Smooth muscle cell (in vitro differentiated cells): ENCODE measurements around the gene CARD10. TPM values are rescaled to one million over a fixed set of nuclear protein-coding genes. Genes with fewer than 3 reads are reported as not detected.

Experiments used
- DNase-seq: peaks from one replicate; lab custom pipeline; 2025; ENCODE audit not compliant: unreplicated experiment; lab: John Stamatoyannopoulos, UW
- H2AFZ ChIP-seq: fragments of 200-600 bp; sonication (generic); 2 replicates; pipeline ENCODE4 v1.6.0; 2016; ENCODE audit warnings: antibody characterized with exemption, low read depth, mild to moderate bottlenecking
- H3F3A ChIP-seq: fragments of 200-600 bp; sonication (generic); 2 replicates; pipeline ENCODE4 v1.6.0; 2017; ENCODE audit warnings: antibody characterized with exemption, low read depth
- H3K27ac ChIP-seq: fragments of 200-600 bp; sonication (generic); 2 replicates; pipeline ENCODE4 v1.5.1; 2016; ENCODE audit warnings: low read depth, mild to moderate bottlenecking
- H3K27me3 ChIP-seq: fragments of 200-600 bp; sonication (generic); 2 replicates; pipeline ENCODE4 v1.6.1; 2016; ENCODE audit warnings: low read depth, mild to moderate bottlenecking
- H3K36me3 ChIP-seq: fragments of 200-600 bp; sonication (generic); 2 replicates; pipeline ENCODE4 v1.5.1; 2016; ENCODE audit warnings: low read depth
- H3K4me1 ChIP-seq: fragments of 200-600 bp; sonication (generic); 2 replicates; pipeline ENCODE4 v1.5.1; 2016; ENCODE audit warnings: low read depth
- H3K4me2 ChIP-seq: fragments of 200-600 bp; sonication (generic); 2 replicates; pipeline ENCODE4 v1.6.0; 2016; ENCODE audit warnings: mild to moderate bottlenecking
- H3K4me3 ChIP-seq: fragments of 200-600 bp; sonication (generic); 2 replicates; pipeline ENCODE4 v1.5.1; 2016; ENCODE audit warnings: mild to moderate bottlenecking
- H3K79me2 ChIP-seq: fragments of 200-600 bp; sonication (generic); 2 replicates; pipeline ENCODE4 v1.6.0; 2016; ENCODE audit warnings: low read depth, mild to moderate bottlenecking
- H3K9ac ChIP-seq: fragments of 200-600 bp; sonication (generic); 2 replicates; pipeline ENCODE4 v1.6.0; 2016; ENCODE audit warnings: low read depth
- H3K9me3 ChIP-seq: fragments of 200-600 bp; sonication (generic); replicated peaks from 2 replicates; pipeline ENCODE4 v1.5.1; 2016; ENCODE audit warnings: low read depth
- H4K20me1 ChIP-seq: fragments of 200-600 bp; sonication (generic); 2 replicates; pipeline ENCODE4 v1.6.0; 2016; ENCODE audit warnings: low read depth
- WGBS: methylation state at CpG from one replicate; pipeline ENCODE4 v1.1.7; 2016; ENCODE audit warnings: low lambda C conversion rate; 5-methylcytosine and 5-hydroxymethylcytosine counted together
- polyA plus RNA-seq: library from polyadenylated mRNA; unstranded; fragments of >200 nt; fragmentation: Nextera tagmentation; extraction: Ambion mirVana; gene quantifications from 2 replicates; pipeline ENCODE4 v1.2.1, GENCODE V29; 2016
- total RNA-seq: library from RNA; depleted of rRNA; stranded (reverse); fragments of >200 nt; gene quantifications from 2 replicates; pipeline ENCODE4 v1.2.3, GENCODE V29; 2014
- TF ChIP-seq, protein P1 (sequence below): fragments of 200-600 bp; sonication (generic); IDR thresholded peaks from 2 replicates; pipeline ENCODE4 v1.5.1; 2017; ENCODE audit warnings: borderline replicate concordance, mild to moderate bottlenecking, antibody characterized with exemption; ENCODE audit not compliant: insufficient read depth, poor library complexity, severe bottlenecking

The CARD10 gene
- total and polyA plus RNA-seq, 2 experiments from 2014 or later, result 2.3 to 6.0 TPM

DNA sequence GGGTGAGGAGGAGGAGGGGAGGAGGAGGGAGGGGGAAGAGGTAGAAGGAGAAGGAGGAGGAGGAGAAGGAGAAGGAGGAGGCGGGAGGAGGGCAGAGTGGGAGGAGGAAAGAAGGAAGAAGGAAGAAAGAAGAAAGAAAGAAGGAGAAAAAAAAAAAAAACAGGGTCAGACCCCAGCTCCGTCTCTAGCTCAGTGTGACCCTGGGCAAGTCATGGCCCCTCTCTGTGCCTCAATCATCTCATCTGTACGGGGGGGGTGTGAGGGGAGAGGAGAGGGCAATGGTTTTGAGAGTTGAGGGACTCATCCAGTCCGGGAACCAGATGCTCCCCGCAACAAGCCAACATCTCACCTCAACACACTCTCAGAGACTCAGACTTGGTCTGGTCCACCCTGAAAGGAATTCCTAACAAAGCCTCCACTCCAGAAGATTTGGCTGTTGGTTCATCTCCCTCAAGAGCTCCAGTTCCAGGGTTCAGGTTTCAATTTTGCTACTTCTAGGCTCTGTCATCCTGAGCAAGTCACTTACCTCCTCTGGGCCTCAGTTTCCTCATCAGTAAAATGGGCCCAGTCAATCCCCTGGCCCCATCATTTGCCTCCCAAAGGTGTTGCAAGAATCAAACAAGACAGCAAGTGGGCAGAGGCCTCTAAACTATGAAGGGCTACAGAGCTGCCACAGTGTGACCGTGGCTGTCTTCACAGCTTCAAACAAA, 7.7 kb downstream of the CARD10 start:
- H3K27me3 ChIP-seq, result no peaks in the 10 kb centered on the region
- H3K79me2 ChIP-seq, result no peaks in the 10 kb centered on the region
- WGBS, result 88% methylated on average over 5 of the region's 6 CpGs
- H3K4me2 ChIP-seq, result peak overlapping the region; percentile 42
- no peaks in the 10 kb centered on the region for H3K36me3 ChIP-seq
- H3K9ac ChIP-seq, result no peak overlapping the region
- peaks cover 5% of the 10 kb centered on the region for H3F3A ChIP-seq
- no peak overlapping the region for H3K4me3 ChIP-seq
- peak overlapping the region; percentile 36 for H3K27ac ChIP-seq
- TF ChIP-seq, protein P1, sequence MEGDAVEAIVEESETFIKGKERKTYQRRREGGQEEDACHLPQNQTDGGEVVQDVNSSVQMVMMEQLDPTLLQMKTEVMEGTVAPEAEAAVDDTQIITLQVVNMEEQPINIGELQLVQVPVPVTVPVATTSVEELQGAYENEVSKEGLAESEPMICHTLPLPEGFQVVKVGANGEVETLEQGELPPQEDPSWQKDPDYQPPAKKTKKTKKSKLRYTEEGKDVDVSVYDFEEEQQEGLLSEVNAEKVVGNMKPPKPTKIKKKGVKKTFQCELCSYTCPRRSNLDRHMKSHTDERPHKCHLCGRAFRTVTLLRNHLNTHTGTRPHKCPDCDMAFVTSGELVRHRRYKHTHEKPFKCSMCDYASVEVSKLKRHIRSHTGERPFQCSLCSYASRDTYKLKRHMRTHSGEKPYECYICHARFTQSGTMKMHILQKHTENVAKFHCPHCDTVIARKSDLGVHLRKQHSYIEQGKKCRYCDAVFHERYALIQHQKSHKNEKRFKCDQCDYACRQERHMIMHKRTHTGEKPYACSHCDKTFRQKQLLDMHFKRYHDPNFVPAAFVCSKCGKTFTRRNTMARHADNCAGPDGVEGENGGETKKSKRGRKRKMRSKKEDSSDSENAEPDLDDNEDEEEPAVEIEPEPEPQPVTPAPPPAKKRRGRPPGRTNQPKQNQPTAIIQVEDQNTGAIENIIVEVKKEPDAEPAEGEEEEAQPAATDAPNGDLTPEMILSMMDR, result no peak
- H3K4me1 ChIP-seq, result peaks cover 9% of the 10 kb centered on the region
- H4K20me1 ChIP-seq, result peaks cover 11% of the 10 kb centered on the region
- no peak overlapping the region for H2AFZ ChIP-seq
- H3K9me3 ChIP-seq, result no peaks in the 10 kb centered on the region
- DNase-seq, result no peak

DNA sequence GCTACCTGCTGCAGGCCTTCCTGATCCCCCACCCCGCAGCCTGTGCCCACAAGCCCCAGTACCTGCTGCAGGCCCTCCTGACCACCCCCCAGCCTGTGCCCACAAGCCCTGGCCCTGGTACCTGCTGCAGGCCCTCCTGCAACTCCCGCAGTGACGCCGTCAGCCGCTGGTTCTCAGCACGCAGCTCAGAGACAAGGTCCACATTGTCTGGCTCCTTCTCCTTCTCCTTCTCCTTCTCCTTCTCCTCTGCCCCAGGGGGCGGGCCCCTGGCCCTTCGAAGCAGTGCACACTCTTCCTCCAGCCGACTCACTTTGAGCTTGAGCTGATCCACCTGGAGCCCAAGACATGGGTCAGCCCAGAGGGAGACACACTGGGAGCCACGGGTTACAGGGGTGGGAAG, 9.1 kb downstream of the CARD10 start:
- no peak overlapping the region for H2AFZ ChIP-seq
- no peak overlapping the region for H3K4me3 ChIP-seq
- no peaks in the 10 kb centered on the region for H3K27me3 ChIP-seq
- H3K9me3 ChIP-seq, result no peaks in the 10 kb centered on the region
- no peak overlapping the region for H3K4me2 ChIP-seq
- no peaks in the 10 kb centered on the region for H3K36me3 ChIP-seq
- peaks cover 9% of the 10 kb centered on the region for H3K4me1 ChIP-seq
- no peak for DNase-seq
- no peak overlapping the region for H3K9ac ChIP-seq
- peaks cover 5% of the 10 kb centered on the region for H3F3A ChIP-seq
- peaks cover 11% of the 10 kb centered on the region for H4K20me1 ChIP-seq
- no peak overlapping the region for H3K27ac ChIP-seq
- H3K79me2 ChIP-seq, result no peaks in the 10 kb centered on the region
- 88% methylated on average over 5 of the region's 10 CpGs for WGBS
- TF ChIP-seq, protein P1, result no peak

DNA sequence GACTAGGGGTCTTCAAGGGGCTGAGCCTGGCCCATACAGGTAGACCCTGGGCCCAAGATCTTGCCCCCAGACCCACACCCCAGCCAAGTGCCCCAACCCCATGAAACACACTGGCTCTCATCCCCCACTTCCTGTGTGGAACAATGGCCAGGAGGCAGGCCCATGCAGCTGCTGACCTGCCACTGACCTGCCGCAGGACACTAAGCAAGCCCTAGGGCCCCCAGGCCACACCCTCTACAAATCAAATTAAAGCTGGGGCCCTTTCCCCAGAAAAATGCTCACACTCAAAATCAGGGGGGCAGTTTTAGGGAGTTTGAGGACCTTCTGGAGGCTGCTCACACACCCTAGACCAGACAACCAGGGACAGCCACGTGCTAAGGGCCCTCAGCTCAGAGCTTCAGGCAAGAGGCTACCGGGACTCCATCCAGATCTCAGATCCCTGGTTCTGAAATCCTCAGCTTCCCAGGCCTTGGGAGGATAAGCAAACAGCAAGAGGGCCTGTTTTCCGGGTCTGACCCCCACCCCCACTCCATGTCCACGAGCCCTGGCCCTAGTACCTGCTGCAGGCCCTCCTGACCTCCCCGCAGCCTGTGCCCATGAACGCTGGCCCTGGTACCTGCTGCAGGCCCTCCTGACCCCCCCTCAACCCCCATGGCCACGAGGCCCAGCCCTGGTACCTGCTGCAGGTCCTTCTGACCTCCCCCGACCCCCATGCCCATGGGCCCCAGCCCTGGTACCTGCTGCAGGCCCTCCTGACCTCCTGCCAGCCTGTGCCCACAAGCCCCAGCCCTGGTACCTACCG, 10.0 kb downstream of the CARD10 start:
- H3K27ac ChIP-seq, result no peak overlapping the region
- no peaks in the 10 kb centered on the region for H3K36me3 ChIP-seq
- H3K4me2 ChIP-seq, result no peak overlapping the region
- no peak overlapping the region for H3K9ac ChIP-seq
- H3K27me3 ChIP-seq, result no peaks in the 10 kb centered on the region
- H2AFZ ChIP-seq, result no peak overlapping the region
- WGBS, result 90% methylated on average over 6 of the region's 10 CpGs
- H3K4me1 ChIP-seq, result peaks cover 9% of the 10 kb centered on the region
- TF ChIP-seq, protein P1, result no peak
- no peak for DNase-seq
- no peaks in the 10 kb centered on the region for H3K79me2 ChIP-seq
- H4K20me1 ChIP-seq, result peaks cover 11% of the 10 kb centered on the region
- H3F3A ChIP-seq, result peaks cover 5% of the 10 kb centered on the region
- H3K4me3 ChIP-seq, result no peak overlapping the region
- H3K9me3 ChIP-seq, result no peaks in the 10 kb centered on the region
